ENCODE measurements around the gene KREMEN2.

The KREMEN2 gene

DNA sequence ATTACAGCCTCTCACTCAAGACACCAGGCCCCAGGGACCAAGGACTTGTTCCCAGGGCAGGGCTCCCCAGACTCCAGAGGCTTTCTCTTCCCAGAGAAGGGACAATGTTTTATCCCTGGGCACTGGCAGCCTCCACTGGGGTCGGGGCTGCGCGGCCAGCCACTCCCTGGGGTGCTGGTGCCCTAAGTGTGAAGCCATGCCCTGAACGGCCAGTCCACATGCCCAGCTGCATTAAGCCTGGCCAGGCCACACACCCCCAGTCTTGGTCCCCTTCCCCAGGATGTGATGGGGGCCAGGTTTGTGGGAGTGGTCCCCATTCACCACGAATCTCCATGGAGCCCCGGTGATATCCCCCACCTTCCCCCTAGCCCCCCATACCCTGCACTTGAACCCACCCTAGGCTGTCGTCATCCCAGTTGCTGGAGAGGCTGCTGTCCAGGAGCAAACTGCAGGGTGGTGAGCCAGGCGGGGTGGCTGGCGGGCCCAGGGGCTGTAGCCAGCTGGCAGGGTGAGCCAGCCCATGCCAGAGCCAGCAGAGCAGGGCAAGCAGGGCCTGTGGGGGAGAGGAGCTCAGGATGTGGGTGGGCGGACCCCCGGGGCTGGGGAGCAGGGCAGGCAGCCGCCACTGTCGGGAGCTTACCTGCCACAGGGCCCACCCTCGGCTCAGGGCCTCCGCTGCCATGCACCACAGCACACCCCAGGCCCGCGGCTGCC lies 9.7 kb downstream of the KREMEN2 start:
- Histone ChIP-seq H2AK5ac (ENCODE audit: low read depth, low read length) (no peak overlapping the region), H3K9me3 (replicated peaks in 1 of 2; ENCODE audit: control insufficient read depth in 2 of 2, insufficient read depth in 1 of 2, low read depth in 1 of 2, low read length in 2 of 2) (no peaks in the 10 kb centered on the region), H2AFZ (ENCODE audit: low read length) (no peak overlapping the region), H3K18ac (ENCODE audit: low read length) (no peak overlapping the region), H3K14ac (ENCODE audit: low read length) (no peak overlapping the region), H3K4ac (ENCODE audit: low read length) (no peak overlapping the region), H3K36me3 (replicated peaks in 1 of 2; ENCODE audit: control insufficient read depth in 2 of 2, insufficient read depth in 2 of 2, low read length in 2 of 2) (peaks cover 32 to 76% of the 10 kb centered on the region in 2 donors), H3K79me1 (ENCODE audit: low read depth, low read length) (peaks cover 15% of the 10 kb centered on the region), H2BK5ac (ENCODE audit: low read length) (no peak overlapping the region), H3K4me3 (ENCODE audit: low read length in 2 of 2) (no peak overlapping the region), H3K4me1 (ENCODE audit: control insufficient read depth in 2 of 2, insufficient read depth in 1 of 2, low read depth in 1 of 2, low read length in 2 of 2) (peaks cover 7 to 9% of the 10 kb centered on the region in 2 donors), H2BK120ac (ENCODE audit: low read depth, low read length) (no peak overlapping the region), H3K27me3 (ENCODE audit: control insufficient read depth in 3 of 3, insufficient read depth in 3 of 3, low read depth in 1 of 3, low read length in 3 of 3) (no peaks in the 10 kb centered on the region), H4K91ac (ENCODE audit: low read depth, low read length, poor library complexity) (no peak overlapping the region), H3K9ac (ENCODE audit: low read depth, low read length, poor library complexity) (no peak overlapping the region), H4K8ac (ENCODE audit: low read depth, low read length) (peak overlapping the region; percentile 65), H3K27ac (replicated peaks; ENCODE audit: low read length) (no peak overlapping the region), H2BK15ac (ENCODE audit: low read length) (no peak overlapping the region), H2BK12ac (ENCODE audit: low read length) (no peak overlapping the region), H3K4me2 (ENCODE audit: insufficient read depth, low read length, poor library complexity, severe bottlenecking) (no peak overlapping the region), H3K23ac (ENCODE audit: low read depth, low read length, poor library complexity) (peak overlapping the region; percentile 73)
- no CpG with 5 or more reads among the region's 17 CpGs for WGBS, 2 donors (ENCODE audit: extremely low coverage in 2 of 2, insufficient read length in 2 of 2, insufficient replicate concordance in 1 of 2)
- DNase-seq (ENCODE audit: low spot score) = no peak

DNA sequence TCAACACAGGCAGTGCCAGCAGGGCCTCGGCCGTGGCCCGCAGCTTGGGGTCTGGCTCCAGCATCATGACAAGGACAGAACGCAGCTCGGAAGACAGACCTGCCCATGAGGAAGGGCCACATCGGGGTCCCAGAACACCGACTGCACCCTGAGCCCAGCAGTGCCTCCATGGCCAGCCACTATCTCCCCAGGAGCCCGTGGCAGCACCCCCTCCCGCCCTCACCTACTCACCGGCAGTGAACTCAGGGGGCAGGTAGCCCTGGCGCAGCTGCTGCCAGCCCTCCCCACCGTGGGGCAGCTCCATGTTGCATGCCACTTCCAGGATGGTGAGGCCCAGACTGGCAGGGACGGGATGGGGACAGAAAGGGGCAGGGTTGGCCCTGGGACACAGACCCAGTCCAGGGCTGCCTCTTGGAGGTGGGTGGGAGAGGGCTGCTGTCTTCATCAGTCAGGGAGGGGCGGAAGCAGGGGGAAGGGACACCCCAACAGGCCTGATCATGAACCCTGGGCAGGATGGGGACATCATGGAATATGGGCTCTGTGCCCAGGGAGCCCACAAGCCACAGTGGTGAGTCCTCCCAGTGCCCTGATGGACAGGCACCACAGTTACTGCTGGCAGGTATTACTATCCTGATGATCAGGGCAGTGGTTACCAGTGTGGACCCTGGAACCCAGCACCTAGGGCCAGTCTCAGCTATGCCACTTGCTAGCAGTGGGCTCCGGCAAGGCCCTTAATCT lies 10.4 kb downstream of the KREMEN2 start:
- Histone ChIP-seq H3K4ac (ENCODE audit: low read length) (no peak overlapping the region), H3K9ac (ENCODE audit: low read depth, low read length, poor library complexity) (no peak overlapping the region), H3K27ac (replicated peaks; ENCODE audit: low read length) (no peak overlapping the region), H3K18ac (ENCODE audit: low read length) (no peak overlapping the region), H2BK120ac (ENCODE audit: low read depth, low read length) (no peak overlapping the region), H2AFZ (ENCODE audit: low read length) (no peak overlapping the region), H3K4me2 (ENCODE audit: insufficient read depth, low read length, poor library complexity, severe bottlenecking) (no peak overlapping the region), H3K27me3 (ENCODE audit: control insufficient read depth in 3 of 3, insufficient read depth in 3 of 3, low read depth in 1 of 3, low read length in 3 of 3) (no peaks in the 10 kb centered on the region), H3K14ac (ENCODE audit: low read length) (no peak overlapping the region), H2BK15ac (ENCODE audit: low read length) (no peak overlapping the region), H3K4me3 (ENCODE audit: low read length in 2 of 2) (no peak overlapping the region), H4K91ac (ENCODE audit: low read depth, low read length, poor library complexity) (no peak overlapping the region), H4K8ac (ENCODE audit: low read depth, low read length) (peak overlapping the region; percentile 65), H3K4me1 (ENCODE audit: control insufficient read depth in 2 of 2, insufficient read depth in 1 of 2, low read depth in 1 of 2, low read length in 2 of 2) (peaks cover 9% of the 10 kb centered on the region in 2 donors), H3K23ac (ENCODE audit: low read depth, low read length, poor library complexity) (peak overlapping the region; percentile 73), H3K9me3 (replicated peaks in 1 of 2; ENCODE audit: control insufficient read depth in 2 of 2, insufficient read depth in 1 of 2, low read depth in 1 of 2, low read length in 2 of 2) (no peaks in the 10 kb centered on the region), H2BK5ac (ENCODE audit: low read length) (no peak overlapping the region), H2AK5ac (ENCODE audit: low read depth, low read length) (no peak overlapping the region), H3K79me1 (ENCODE audit: low read depth, low read length) (peaks cover 16% of the 10 kb centered on the region), H3K36me3 (replicated peaks in 1 of 2; ENCODE audit: control insufficient read depth in 2 of 2, insufficient read depth in 2 of 2, low read length in 2 of 2) (peaks cover 32 to 80% of the 10 kb centered on the region in 2 donors), H2BK12ac (ENCODE audit: low read length) (no peak overlapping the region)
- DNase-seq (ENCODE audit: low spot score) = no peak
- WGBS, 2 donors (ENCODE audit: extremely low coverage in 2 of 2, insufficient read length in 2 of 2, insufficient replicate concordance in 1 of 2) = no CpG with 5 or more reads among the region's 15 CpGs

DNA sequence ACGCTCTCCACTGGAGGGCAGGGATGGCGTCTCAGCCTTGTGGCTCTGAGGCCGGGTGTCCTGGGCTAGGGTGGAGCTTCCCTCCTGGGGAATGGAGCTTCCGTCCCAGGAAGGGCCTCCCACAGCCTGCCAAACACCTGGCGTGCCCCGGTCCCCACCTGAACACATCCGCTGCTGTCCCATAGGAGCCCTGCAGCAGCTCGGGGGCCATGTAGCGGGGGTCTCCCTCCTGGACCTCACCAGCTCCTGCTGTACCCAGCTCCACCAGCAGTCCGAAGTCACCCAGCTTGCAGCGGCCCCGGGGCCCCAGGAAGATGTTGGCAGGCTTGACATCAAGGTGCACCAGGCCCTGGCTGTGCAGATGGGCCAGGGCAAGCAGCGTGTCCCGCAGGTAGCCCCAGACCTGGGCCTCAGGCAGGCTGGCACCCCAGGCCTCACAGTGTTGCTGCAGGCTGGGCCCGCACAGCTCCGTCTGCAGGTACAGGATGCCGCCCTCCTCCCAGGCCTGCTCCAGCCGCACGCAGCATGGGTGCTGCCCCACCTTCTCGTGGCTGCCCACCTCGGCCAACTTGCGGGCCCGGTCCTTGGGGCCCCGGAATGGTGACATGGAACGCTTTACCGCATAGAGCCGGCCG lies 11.2 kb downstream of the KREMEN2 start:
- no CpG with 5 or more reads among the region's 28 CpGs for WGBS, 2 donors (ENCODE audit: extremely low coverage in 2 of 2, insufficient read length in 2 of 2, insufficient replicate concordance in 1 of 2)

DNA sequence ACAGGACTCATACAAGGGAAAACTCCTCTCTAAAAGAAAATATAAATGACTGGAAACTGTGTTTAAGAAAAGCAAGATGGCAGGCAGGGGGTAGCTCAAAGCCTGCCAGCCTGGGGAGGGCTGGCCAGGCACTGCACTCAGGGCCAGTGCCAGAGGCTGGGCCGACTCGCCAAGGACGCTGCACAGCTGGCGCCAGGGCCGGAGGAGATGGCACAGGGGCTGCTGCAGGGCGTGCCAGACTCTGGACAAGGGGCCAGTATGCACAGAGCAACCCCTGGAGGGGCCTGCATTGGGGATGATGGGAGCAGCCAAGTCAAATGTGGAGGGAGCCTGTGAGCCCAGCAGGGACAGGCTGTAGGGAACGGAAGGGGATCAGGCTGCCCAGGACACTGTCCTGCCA lies 12.1 kb downstream of the KREMEN2 start:
- Histone ChIP-seq H3K23ac (ENCODE audit: low read depth, low read length, poor library complexity) (no peak overlapping the region), H3K18ac (ENCODE audit: low read length) (no peak overlapping the region), H3K9me3 (replicated peaks in 1 of 2; ENCODE audit: control insufficient read depth in 2 of 2, insufficient read depth in 1 of 2, low read depth in 1 of 2, low read length in 2 of 2) (no peaks in the 10 kb centered on the region), H3K27me3 (ENCODE audit: control insufficient read depth in 3 of 3, insufficient read depth in 3 of 3, low read depth in 1 of 3, low read length in 3 of 3) (no peaks in the 10 kb centered on the region), H2BK120ac (ENCODE audit: low read depth, low read length) (no peak overlapping the region), H4K8ac (ENCODE audit: low read depth, low read length) (no peak overlapping the region), H3K4me1 (ENCODE audit: control insufficient read depth in 2 of 2, insufficient read depth in 1 of 2, low read depth in 1 of 2, low read length in 2 of 2) (peaks cover 7 to 10% of the 10 kb centered on the region in 2 donors), H2AK5ac (ENCODE audit: low read depth, low read length) (no peak overlapping the region), H2BK5ac (ENCODE audit: low read length) (no peak overlapping the region), H3K27ac (replicated peaks; ENCODE audit: low read length) (no peak overlapping the region), H3K4me2 (ENCODE audit: insufficient read depth, low read length, poor library complexity, severe bottlenecking) (no peak overlapping the region), H3K9ac (ENCODE audit: low read depth, low read length, poor library complexity) (no peak overlapping the region), H3K79me1 (ENCODE audit: low read depth, low read length) (peaks cover 10% of the 10 kb centered on the region), H3K36me3 (replicated peaks in 1 of 2; ENCODE audit: control insufficient read depth in 2 of 2, insufficient read depth in 2 of 2, low read length in 2 of 2) (peaks cover 31 to 76% of the 10 kb centered on the region in 2 donors), H3K14ac (ENCODE audit: low read length) (no peak overlapping the region), H4K91ac (ENCODE audit: low read depth, low read length, poor library complexity) (no peak overlapping the region), H3K4ac (ENCODE audit: low read length) (no peak overlapping the region), H3K4me3 (ENCODE audit: low read length in 2 of 2) (no peak overlapping the region), H2BK12ac (ENCODE audit: low read length) (no peak overlapping the region), H2AFZ (ENCODE audit: low read length) (no peak overlapping the region), H2BK15ac (ENCODE audit: low read length) (no peak overlapping the region)
- no CpG with 5 or more reads among the region's 7 CpGs for WGBS, 2 donors (ENCODE audit: extremely low coverage in 2 of 2, insufficient read length in 2 of 2, insufficient replicate concordance in 1 of 2)
- DNase-seq (ENCODE audit: low spot score) = no peak

More for the DNA sequence above, 11.2 kb downstream of the KREMEN2 start:
- Histone ChIP-seq H2AFZ (ENCODE audit: low read length) (no peak overlapping the region), H3K27ac (replicated peaks; ENCODE audit: low read length) (no peak overlapping the region), H2BK5ac (ENCODE audit: low read length) (no peak overlapping the region), H3K4me2 (ENCODE audit: insufficient read depth, low read length, poor library complexity, severe bottlenecking) (no peak overlapping the region), H3K23ac (ENCODE audit: low read depth, low read length, poor library complexity) (peak overlapping the region; percentile 43), H4K8ac (ENCODE audit: low read depth, low read length) (no peak overlapping the region), H3K79me1 (ENCODE audit: low read depth, low read length) (peaks cover 16% of the 10 kb centered on the region), H3K36me3 (replicated peaks in 1 of 2; ENCODE audit: control insufficient read depth in 2 of 2, insufficient read depth in 2 of 2, low read length in 2 of 2) (peaks cover 32 to 80% of the 10 kb centered on the region in 2 donors), H3K27me3 (ENCODE audit: control insufficient read depth in 3 of 3, insufficient read depth in 3 of 3, low read depth in 1 of 3, low read length in 3 of 3) (no peaks in the 10 kb centered on the region), H2BK15ac (ENCODE audit: low read length) (no peak overlapping the region), H2BK12ac (ENCODE audit: low read length) (no peak overlapping the region), H2BK120ac (ENCODE audit: low read depth, low read length) (no peak overlapping the region), H3K9me3 (replicated peaks in 1 of 2; ENCODE audit: control insufficient read depth in 2 of 2, insufficient read depth in 1 of 2, low read depth in 1 of 2, low read length in 2 of 2) (no peaks in the 10 kb centered on the region), H3K4me1 (ENCODE audit: control insufficient read depth in 2 of 2, insufficient read depth in 1 of 2, low read depth in 1 of 2, low read length in 2 of 2) (peaks cover 12 to 13% of the 10 kb centered on the region in 2 donors), H3K4ac (ENCODE audit: low read length) (no peak overlapping the region), H3K14ac (ENCODE audit: low read length) (no peak overlapping the region), H2AK5ac (ENCODE audit: low read depth, low read length) (no peak overlapping the region), H3K18ac (ENCODE audit: low read length) (no peak overlapping the region), H3K9ac (ENCODE audit: low read depth, low read length, poor library complexity) (peak overlapping the region; percentile 60), H4K91ac (ENCODE audit: low read depth, low read length, poor library complexity) (no peak overlapping the region), H3K4me3 (ENCODE audit: low read length in 2 of 2) (no peak overlapping the region)
- DNase-seq (ENCODE audit: low spot score) = no peak

All from neuronal stem cell (in vitro differentiated cells).